ENCODE measurements around the gene TWIST2. TPM values are rescaled to one million over a fixed set of nuclear protein-coding genes. Genes with fewer than 3 reads are reported as not detected.

TWIST2 gene
- polyA plus RNA-seq, 1 donor from 2014 or later: not detected

GRCh38 chr2:238893349-238894000, 45.6 kb downstream of the TWIST2 start:
- Histone ChIP-seq H3K27ac (ENCODE audit: low read length) (no peak overlapping the region), H3K4me3 (ENCODE audit: low read length) (no peak overlapping the region), H3K9ac (ENCODE audit: low read length) (no peak overlapping the region), H3K36me3 (ENCODE audit: insufficient read depth, low read length) (no peaks in the 10 kb centered on the region), H2AFZ (ENCODE audit: low read depth, low read length) (no peak overlapping the region), H3K9me2 (ENCODE audit: insufficient read depth, low read length) (no peaks in the 10 kb centered on the region), H4K20me1 (ENCODE audit: insufficient read depth) (no peaks in the 10 kb centered on the region), H3K79me2 (replicated peaks; ENCODE audit: insufficient read depth, low read length) (no peaks in the 10 kb centered on the region), H3K27me3 (ENCODE audit: insufficient read depth, low read depth, low read length) (no peaks in the 10 kb centered on the region), H3K9me3 (ENCODE audit: low read length) (no peaks in the 10 kb centered on the region), H3F3A (ENCODE audit: insufficient read depth, low read length, poor library complexity, severe bottlenecking) (no peaks in the 10 kb centered on the region), H3K4me2 (ENCODE audit: low read length) (no peak overlapping the region)
- no peak for TF ChIP-seq CTCF (IDR thresholded peaks at IDR 0.05; ENCODE audit: poor library complexity, severe bottlenecking)
- TF ChIP-seq TAF1 (IDR thresholded peaks at IDR 0.05; ENCODE audit: low read depth): no peak
- no peak for TF ChIP-seq MXI1 (conservative IDR thresholded peaks at IDR 0.05; ENCODE audit: poor library complexity, severe bottlenecking)
- no peak for TF ChIP-seq EZH2 (IDR thresholded peaks at IDR 0.05; ENCODE audit: borderline replicate concordance, insufficient read depth, low read length, poor library complexity, severe bottlenecking)
- no peak for TF ChIP-seq EP300 (conservative IDR thresholded peaks at IDR 0.05; ENCODE audit: poor library complexity, severe bottlenecking)
- no peak for TF ChIP-seq SMC3 (conservative IDR thresholded peaks at IDR 0.05; ENCODE audit: poor library complexity)
- TF ChIP-seq REST (IDR thresholded peaks at IDR 0.05; ENCODE audit: borderline replicate concordance): no peak
- no peak for TF ChIP-seq POLR2AphosphoS5 (IDR thresholded peaks at IDR 0.05)
- TF ChIP-seq RAD21 (conservative IDR thresholded peaks at IDR 0.05): no peak

- H3K27ac ChIP-seq (ENCODE audit: low read length): no peak overlapping the region
- H3K36me3 ChIP-seq (ENCODE audit: insufficient read depth, low read length): no peaks in the 10 kb centered on the region
- no peaks in the 10 kb centered on the region for H3K27me3 ChIP-seq (ENCODE audit: insufficient read depth, low read depth, low read length)
- no peak overlapping the region for H3K4me2 ChIP-seq (ENCODE audit: low read length)
- H4K20me1 ChIP-seq (ENCODE audit: insufficient read depth): no peaks in the 10 kb centered on the region
- no peaks in the 10 kb centered on the region for H3K9me2 ChIP-seq (ENCODE audit: insufficient read depth, low read length)
- H3K4me3 ChIP-seq (ENCODE audit: low read length): no peak overlapping the region
- TF ChIP-seq POLR2AphosphoS5 (IDR thresholded peaks at IDR 0.05) (no peak), REST (IDR thresholded peaks at IDR 0.05; ENCODE audit: borderline replicate concordance) (no peak), SMC3 (conservative IDR thresholded peaks at IDR 0.05; ENCODE audit: poor library complexity) (no peak), EZH2 (IDR thresholded peaks at IDR 0.05; ENCODE audit: borderline replicate concordance, insufficient read depth, low read length, poor library complexity, severe bottlenecking) (no peak), RAD21 (conservative IDR thresholded peaks at IDR 0.05) (no peak), EP300 (conservative IDR thresholded peaks at IDR 0.05; ENCODE audit: poor library complexity, severe bottlenecking) (no peak), MXI1 (conservative IDR thresholded peaks at IDR 0.05; ENCODE audit: poor library complexity, severe bottlenecking) (no peak), TAF1 (IDR thresholded peaks at IDR 0.05; ENCODE audit: low read depth) (no peak), CTCF (IDR thresholded peaks at IDR 0.05; ENCODE audit: poor library complexity, severe bottlenecking) (no peak)
- H2AFZ ChIP-seq (ENCODE audit: low read depth, low read length): no peak overlapping the region
- H3K9me3 ChIP-seq (ENCODE audit: low read length): no peaks in the 10 kb centered on the region
- no peaks in the 10 kb centered on the region for H3F3A ChIP-seq (ENCODE audit: insufficient read depth, low read length, poor library complexity, severe bottlenecking)
- no peak overlapping the region for H3K9ac ChIP-seq (ENCODE audit: low read length)
- H3K79me2 ChIP-seq (replicated peaks; ENCODE audit: insufficient read depth, low read length): no peaks in the 10 kb centered on the region
Observed at GRCh38 chr2:238894226-238894949, 46.5 kb downstream of the TWIST2 start.

Measured in neural cell (in vitro differentiated cells).